ENCODE measurements around the gene TMEM169.
A peak's percentile ranks its signal among the peaks of the same experiment; 100 is the strongest.

GRCh38 chr2:216151313-216152025 lies 69.8 kb downstream of the TMEM169 start:
- TF ChIP-seq, protein P1, sequence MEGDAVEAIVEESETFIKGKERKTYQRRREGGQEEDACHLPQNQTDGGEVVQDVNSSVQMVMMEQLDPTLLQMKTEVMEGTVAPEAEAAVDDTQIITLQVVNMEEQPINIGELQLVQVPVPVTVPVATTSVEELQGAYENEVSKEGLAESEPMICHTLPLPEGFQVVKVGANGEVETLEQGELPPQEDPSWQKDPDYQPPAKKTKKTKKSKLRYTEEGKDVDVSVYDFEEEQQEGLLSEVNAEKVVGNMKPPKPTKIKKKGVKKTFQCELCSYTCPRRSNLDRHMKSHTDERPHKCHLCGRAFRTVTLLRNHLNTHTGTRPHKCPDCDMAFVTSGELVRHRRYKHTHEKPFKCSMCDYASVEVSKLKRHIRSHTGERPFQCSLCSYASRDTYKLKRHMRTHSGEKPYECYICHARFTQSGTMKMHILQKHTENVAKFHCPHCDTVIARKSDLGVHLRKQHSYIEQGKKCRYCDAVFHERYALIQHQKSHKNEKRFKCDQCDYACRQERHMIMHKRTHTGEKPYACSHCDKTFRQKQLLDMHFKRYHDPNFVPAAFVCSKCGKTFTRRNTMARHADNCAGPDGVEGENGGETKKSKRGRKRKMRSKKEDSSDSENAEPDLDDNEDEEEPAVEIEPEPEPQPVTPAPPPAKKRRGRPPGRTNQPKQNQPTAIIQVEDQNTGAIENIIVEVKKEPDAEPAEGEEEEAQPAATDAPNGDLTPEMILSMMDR (tag by site-specific recombination; IDR thresholded peaks at IDR 0.05) = peak; percentile 8; the same call in 1 of the 2 replicates
- TF ChIP-seq ZSCAN5A (tag by site-specific recombination; IDR thresholded peaks at IDR 0.05) = no peak
- TF ChIP-seq ZNF114 (tag by site-specific recombination; IDR thresholded peaks at IDR 0.05) = no peak
- TF ChIP-seq SP2 (tag by site-specific recombination; IDR thresholded peaks at IDR 0.05) = no peak

Measured in HEK293 (cell line).